Choroid plexus epithelial cell (primary cell): ENCODE results near the gene RBFOX2.
A peak's percentile ranks its signal among the peaks of the same experiment; 100 is the strongest.

ENCODE experiments used
- DNase-seq: peaks from one replicate; pipeline ENCODE4 v3.0.0-alpha.2; 2010; ENCODE audit warnings: low read depth
- H3K4me3 ChIP-seq: 2 replicates; pipeline ENCODE4 v1.5.1; 2011; ENCODE audit warnings: low read depth, mild to moderate bottlenecking, control low read depth, low read length, moderate library complexity
- TF ChIP-seq, protein P1 (sequence below): conservative IDR thresholded peaks from 2 replicates; pipeline ENCODE4 v1.5.1; 2011; ENCODE audit warnings: low read depth, mild to moderate bottlenecking, control low read depth, inconsistent platforms, low read length, moderate library complexity

Gene RBFOX2

DNA sequence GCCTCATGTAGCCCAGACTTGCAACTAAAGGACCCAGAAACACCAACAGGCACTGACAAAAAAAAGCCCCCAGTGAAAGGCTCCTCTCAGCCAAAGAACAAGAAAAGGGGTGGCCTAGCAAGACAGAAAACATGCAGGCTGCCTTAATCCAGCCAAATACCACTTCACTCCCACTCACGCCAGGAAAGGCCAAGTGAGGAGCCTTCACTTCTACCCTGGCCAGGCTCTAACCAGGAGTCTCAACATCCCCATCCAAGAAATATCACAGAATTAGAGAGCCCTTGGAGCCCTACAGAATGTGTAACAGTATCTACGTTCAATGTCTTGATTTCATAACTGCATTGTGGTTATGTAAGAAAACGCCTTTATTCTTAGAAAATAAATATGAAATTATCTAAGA, 162.0 kb downstream of the RBFOX2 start:
- TF ChIP-seq, protein P1, sequence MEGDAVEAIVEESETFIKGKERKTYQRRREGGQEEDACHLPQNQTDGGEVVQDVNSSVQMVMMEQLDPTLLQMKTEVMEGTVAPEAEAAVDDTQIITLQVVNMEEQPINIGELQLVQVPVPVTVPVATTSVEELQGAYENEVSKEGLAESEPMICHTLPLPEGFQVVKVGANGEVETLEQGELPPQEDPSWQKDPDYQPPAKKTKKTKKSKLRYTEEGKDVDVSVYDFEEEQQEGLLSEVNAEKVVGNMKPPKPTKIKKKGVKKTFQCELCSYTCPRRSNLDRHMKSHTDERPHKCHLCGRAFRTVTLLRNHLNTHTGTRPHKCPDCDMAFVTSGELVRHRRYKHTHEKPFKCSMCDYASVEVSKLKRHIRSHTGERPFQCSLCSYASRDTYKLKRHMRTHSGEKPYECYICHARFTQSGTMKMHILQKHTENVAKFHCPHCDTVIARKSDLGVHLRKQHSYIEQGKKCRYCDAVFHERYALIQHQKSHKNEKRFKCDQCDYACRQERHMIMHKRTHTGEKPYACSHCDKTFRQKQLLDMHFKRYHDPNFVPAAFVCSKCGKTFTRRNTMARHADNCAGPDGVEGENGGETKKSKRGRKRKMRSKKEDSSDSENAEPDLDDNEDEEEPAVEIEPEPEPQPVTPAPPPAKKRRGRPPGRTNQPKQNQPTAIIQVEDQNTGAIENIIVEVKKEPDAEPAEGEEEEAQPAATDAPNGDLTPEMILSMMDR: no peak
- peak; percentile 20 for DNase-seq
- H3K4me3 ChIP-seq: no peak overlapping the region

DNA sequence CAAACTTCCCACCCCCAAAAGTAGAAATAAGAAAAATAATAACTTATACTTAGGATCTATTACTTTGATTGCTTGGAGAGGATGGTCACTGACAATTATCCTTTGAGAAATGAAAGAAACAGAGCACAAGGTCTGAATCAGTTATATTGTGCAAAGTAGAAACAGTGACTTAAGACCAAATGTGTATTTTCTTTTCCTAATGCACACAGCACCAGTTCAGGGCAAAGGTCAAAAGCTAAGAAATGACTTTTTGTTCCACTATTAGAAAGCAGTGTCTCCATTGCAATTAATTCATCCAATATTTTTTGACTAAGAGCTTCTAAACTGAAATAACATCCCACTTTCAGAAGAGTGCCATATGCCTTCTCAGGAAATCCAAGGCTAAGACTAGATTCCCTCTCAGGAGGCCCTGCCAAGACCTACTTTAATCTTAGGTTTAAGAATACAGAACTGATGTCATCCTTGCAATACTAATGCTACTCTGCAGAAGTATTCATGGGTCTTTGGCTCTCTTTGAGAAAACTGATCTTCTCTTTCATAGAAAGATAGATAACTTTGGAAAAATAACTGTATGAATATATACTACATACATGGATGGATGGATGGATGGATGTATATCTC, 164.0 kb downstream of the RBFOX2 start:
- TF ChIP-seq, protein P1: no peak
- DNase-seq: no peak
- no peak overlapping the region for H3K4me3 ChIP-seq

DNA sequence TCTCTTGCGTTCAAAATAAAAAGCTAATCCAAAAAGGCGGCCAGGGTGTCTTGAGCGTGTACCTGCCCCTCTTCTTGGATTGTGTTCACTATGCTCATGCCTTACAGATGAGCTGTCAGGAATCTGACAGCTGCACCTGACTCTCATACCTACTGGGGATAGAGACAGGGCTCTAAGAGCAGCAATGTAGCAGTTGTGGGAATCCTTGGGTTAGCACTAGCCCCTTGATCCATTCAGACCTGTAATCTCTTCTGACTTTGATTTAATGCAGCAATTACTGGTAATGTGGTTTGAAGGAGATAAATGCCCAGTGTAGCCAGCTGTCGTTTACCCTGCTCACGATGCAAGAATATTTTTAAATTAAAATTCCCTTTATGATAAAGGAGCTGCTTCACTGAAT, 165.2 kb downstream of the RBFOX2 start:
- DNase-seq: no peak
- no peak overlapping the region for H3K4me3 ChIP-seq
- TF ChIP-seq, protein P1: no peak

DNA sequence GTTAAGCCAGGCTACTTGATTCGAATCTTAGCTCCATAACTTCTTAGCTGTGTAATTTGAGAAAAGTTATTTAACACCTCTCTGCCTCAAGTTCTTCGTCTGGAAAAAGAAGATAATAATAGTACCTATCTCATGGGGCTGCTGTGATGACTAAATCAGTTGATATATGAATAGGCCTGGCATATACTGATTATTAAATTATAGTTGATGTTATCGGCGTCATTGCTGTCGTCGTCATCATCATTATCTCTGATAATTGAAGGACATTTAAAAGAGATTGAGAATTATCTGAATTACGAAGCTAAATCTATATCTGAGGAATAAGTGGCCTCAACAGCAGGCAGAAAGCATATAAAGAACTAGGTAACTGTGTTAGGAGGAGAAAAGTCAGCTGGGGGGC, 165.9 kb downstream of the RBFOX2 start:
- H3K4me3 ChIP-seq: no peak overlapping the region
- no peak for DNase-seq
- TF ChIP-seq, protein P1: no peak

DNA sequence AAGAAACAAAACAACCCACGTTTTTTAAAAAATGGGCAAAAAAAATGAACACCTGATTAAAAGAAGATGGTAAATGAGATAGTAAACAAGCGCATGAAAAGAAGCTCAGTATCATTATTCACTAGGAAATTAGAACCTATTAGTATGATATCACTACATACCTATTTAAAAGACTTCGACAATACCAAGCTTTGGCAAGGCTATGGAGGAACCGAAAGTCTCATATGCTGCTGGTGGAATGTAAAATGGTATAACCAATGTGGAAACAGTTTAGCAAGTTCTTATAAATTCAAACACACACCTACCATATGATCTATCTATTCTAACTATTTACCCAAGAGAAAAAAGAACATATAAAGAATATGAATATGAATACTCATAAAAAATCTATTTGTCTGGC, 167.2 kb downstream of the RBFOX2 start:
- no peak for DNase-seq
- TF ChIP-seq, protein P1: no peak
- no peak overlapping the region for H3K4me3 ChIP-seq

DNA sequence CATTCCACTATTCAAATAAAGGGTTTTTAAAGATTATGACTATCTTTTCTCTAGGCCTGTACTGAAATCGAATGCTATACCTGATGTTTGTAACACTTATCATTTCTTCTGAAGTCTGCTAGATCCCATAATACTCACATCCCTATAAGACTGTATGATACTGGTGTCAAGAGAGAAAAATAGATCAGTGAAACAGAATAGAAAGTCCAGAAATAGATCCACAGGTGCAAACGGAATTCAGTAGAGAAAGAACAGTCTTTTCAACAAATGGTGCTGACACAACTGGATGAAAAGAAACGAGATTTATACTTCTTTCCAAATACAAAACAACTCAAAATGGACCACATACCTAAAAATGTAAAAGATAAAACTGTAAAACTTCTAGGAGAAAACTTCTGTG, 167.8 kb downstream of the RBFOX2 start:
- DNase-seq: no peak
- H3K4me3 ChIP-seq: no peak overlapping the region
- TF ChIP-seq, protein P1: no peak

GRCh38 chr22:35860087-35860733, 168.4 kb downstream of the RBFOX2 start:
- DNase-seq: no peak
- no peak overlapping the region for H3K4me3 ChIP-seq
- TF ChIP-seq, protein P1: no peak
